Thoracic aorta (tissue), 2 donors: ENCODE data around the gene ANXA5. TPM values are rescaled to one million over a fixed set of nuclear protein-coding genes. Genes with fewer than 3 reads are reported as not detected.

Experiments used
- ATAC-seq: fragments of 150-250 bp; one replicate; pipeline ENCODE4 v1.8.0; 2017; ENCODE audit warnings: low read depth; ENCODE audit not compliant: insufficient number of reproducible peaks, low FRiP score
- DNase-seq: peaks from one replicate; pipeline ENCODE4 v3.0.0-alpha.2; 2020; ENCODE audit warnings: low spot score
- H3K27ac ChIP-seq, 2 donors: fragments of 200-600 bp; sonication (generic); 1 replicate in 1 of 2; 2 replicates in 1 of 2; pipeline ENCODE4 v1.5.1; 2016; ENCODE audit warnings: mild to moderate bottlenecking in 2 of 2, moderate library complexity in 2 of 2
- H3K27me3 ChIP-seq: fragments of 200-600 bp; sonication (generic); replicated peaks from 2 replicates; pipeline ENCODE4 v1.6.0; 2016; ENCODE audit warnings: mild to moderate bottlenecking; ENCODE audit not compliant: insufficient read depth
- H3K36me3 ChIP-seq: fragments of 200-600 bp; sonication (generic); one replicate; pipeline ENCODE4 v1.5.1; 2016
- H3K4me1 ChIP-seq, 2 donors: fragments of 200-600 bp; sonication (generic); 1 replicate in 1 of 2; 2 replicates in 1 of 2; pipeline versions ENCODE4 v1.5.1 to v1.6.0; 2016; ENCODE audit warnings: low read depth in 2 of 2, mild to moderate bottlenecking in 1 of 2; ENCODE audit not compliant: control insufficient read depth in 1 of 2
- H3K4me3 ChIP-seq: fragments of 200-600 bp; sonication (generic); 2 replicates; pipeline ENCODE4 v1.5.1; 2016; ENCODE audit warnings: mild to moderate bottlenecking
- H3K9me3 ChIP-seq: fragments of 200-600 bp; sonication (generic); 2 replicates; pipeline ENCODE4 v1.5.1; 2016
- CTCF ChIP-seq: fragments of 200-600 bp; sonication (generic); IDR thresholded peaks from one replicate; pipeline ENCODE4 v1.5.1; 2019; ENCODE audit warnings: antibody characterized with exemption
- total RNA-seq, 2 donors: library from RNA; depleted of rRNA; stranded (reverse); fragments of >200 nt; gene quantifications; one replicate each; pipeline versions ENCODE4 v1.1.0 to v1.2.3, GENCODE V29; 2016

ANXA5 gene
- total RNA-seq, 2 donors from 2014 or later = 401 to 458 TPM

GRCh38 chr4:121711263-121712000 lies 14.7 kb upstream of the ANXA5 start:
- Histone ChIP-seq H3K9me3 (no peaks in the 10 kb centered on the region), H3K36me3 (no peaks in the 10 kb centered on the region), H3K27me3 (no peaks in the 10 kb centered on the region), H3K4me1 (peaks cover 7% of the 10 kb centered on the region in 2 donors), H3K4me3 (peak overlapping the region; percentile 68), H3K27ac (peak overlapping the region; percentile 77 to 78)
- DNase-seq (peak; percentile 79), ATAC-seq (peak; percentile 93)
- no peak for TF ChIP-seq CTCF

- no peak overlapping the region for H3K27ac ChIP-seq
- peaks cover 7% of the 10 kb centered on the region in 2 donors for H3K4me1 ChIP-seq
- no peaks in the 10 kb centered on the region for H3K27me3 ChIP-seq
- no peaks in the 10 kb centered on the region for H3K9me3 ChIP-seq
- no peak overlapping the region for H3K4me3 ChIP-seq
- H3K36me3 ChIP-seq = no peaks in the 10 kb centered on the region
- DNase-seq (no peak), ATAC-seq (no peak)
- TF ChIP-seq CTCF = no peak
These were observed 13.1 kb upstream of the ANXA5 start for GRCh38 chr4:121709766-121710405.

- DNase-seq (no peak), ATAC-seq (no peak)
- TF ChIP-seq CTCF = no peak
- H3K4me3 ChIP-seq = no peak overlapping the region
- H3K27ac ChIP-seq = no peak overlapping the region
- H3K27me3 ChIP-seq = no peaks in the 10 kb centered on the region
- no peaks in the 10 kb centered on the region for H3K36me3 ChIP-seq
- H3K9me3 ChIP-seq = no peaks in the 10 kb centered on the region
- H3K4me1 ChIP-seq = peaks cover 7% of the 10 kb centered on the region in 2 donors
These were observed 10.6 kb upstream of the ANXA5 start for GRCh38 chr4:121707344-121707743.

- TF ChIP-seq CTCF = no peak
- Histone ChIP-seq H3K36me3 (no peaks in the 10 kb centered on the region), H3K27me3 (no peaks in the 10 kb centered on the region), H3K4me3 (no peak overlapping the region), H3K9me3 (no peaks in the 10 kb centered on the region), H3K4me1 (peaks cover 0 to under 1% of the 10 kb centered on the region in 2 donors), H3K27ac (no peak overlapping the region)
- DNase-seq (no peak), ATAC-seq (no peak)
These were observed 9.8 kb upstream of the ANXA5 start for GRCh38 chr4:121706595-121707021.

GRCh38 chr4:121705521-121705920 lies 8.7 kb upstream of the ANXA5 start:
- H3K4me3 ChIP-seq = no peak overlapping the region
- no peaks in the 10 kb centered on the region for H3K9me3 ChIP-seq
- H3K27ac ChIP-seq = no peak overlapping the region
- H3K27me3 ChIP-seq = no peaks in the 10 kb centered on the region
- DNase-seq (no peak), ATAC-seq (no peak)
- H3K36me3 ChIP-seq = no peaks in the 10 kb centered on the region
- H3K4me1 ChIP-seq = no peaks in the 10 kb centered on the region
- no peak for TF ChIP-seq CTCF
